Measurements from ENCODE around the gene TMEM121B.

Gene TMEM121B

DNA sequence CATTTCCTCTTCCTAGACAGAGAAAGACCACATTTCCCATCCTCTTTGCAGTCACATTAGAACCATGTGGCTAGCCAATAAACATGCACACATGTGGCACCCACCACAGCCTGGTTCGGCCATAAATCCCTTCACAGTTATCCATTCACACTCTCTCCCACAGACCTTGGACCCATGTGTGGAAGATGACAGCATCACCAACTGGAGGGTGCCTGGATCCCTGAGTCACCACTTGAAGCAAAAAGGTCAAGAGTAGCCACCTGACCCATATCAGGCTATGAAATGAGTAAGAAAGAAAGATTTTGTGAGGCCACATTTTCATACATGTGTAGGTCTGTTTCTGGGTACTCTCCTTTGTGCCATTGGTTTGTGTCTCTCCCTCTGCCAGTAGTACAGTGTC lies 9.0 kb upstream of the TMEM121B start:
- no peak overlapping the region for H3K27ac ChIP-seq
- TF ChIP-seq ZFX (IDR thresholded peaks at IDR 0.05; ENCODE audit: borderline replicate concordance), result no peak
- TF ChIP-seq, protein P1, sequence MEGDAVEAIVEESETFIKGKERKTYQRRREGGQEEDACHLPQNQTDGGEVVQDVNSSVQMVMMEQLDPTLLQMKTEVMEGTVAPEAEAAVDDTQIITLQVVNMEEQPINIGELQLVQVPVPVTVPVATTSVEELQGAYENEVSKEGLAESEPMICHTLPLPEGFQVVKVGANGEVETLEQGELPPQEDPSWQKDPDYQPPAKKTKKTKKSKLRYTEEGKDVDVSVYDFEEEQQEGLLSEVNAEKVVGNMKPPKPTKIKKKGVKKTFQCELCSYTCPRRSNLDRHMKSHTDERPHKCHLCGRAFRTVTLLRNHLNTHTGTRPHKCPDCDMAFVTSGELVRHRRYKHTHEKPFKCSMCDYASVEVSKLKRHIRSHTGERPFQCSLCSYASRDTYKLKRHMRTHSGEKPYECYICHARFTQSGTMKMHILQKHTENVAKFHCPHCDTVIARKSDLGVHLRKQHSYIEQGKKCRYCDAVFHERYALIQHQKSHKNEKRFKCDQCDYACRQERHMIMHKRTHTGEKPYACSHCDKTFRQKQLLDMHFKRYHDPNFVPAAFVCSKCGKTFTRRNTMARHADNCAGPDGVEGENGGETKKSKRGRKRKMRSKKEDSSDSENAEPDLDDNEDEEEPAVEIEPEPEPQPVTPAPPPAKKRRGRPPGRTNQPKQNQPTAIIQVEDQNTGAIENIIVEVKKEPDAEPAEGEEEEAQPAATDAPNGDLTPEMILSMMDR (IDR thresholded peaks at IDR 0.05), result no peak

DNA sequence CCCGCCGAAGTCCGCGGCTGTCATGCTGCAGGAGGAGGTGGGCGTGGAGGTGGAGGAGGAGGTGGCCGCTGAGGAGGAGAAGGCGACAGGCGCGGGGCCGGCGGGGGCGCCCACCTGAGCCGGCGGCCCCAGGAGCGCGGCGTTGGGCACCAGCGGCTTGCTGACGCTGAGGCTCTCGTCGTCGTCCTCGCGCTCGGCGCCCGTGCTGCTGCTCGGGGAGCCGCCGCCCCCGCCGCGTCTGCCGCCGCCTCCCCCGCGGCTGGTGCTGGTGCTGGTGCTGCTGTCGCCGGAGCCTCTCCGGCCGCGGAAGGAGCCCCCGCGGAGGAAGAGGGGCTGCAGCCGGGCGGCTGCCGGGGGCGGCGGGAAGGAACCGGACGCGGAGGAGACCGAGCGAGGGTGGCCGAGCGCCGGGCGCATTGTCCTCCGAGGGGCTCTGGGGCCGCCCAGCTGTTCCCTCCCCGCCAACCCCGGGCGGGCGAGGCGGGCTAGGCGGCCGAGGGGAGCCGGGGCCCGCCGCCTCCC lies 388 bp downstream of the TMEM121B start:
- TF ChIP-seq, protein P1 (IDR thresholded peaks at IDR 0.05), result no peak
- no peak for TF ChIP-seq ZFX (IDR thresholded peaks at IDR 0.05; ENCODE audit: borderline replicate concordance)
- H3K27ac ChIP-seq, result peak overlapping the region; percentile 75

GRCh38 chr22:17120281-17120680 lies 879 bp downstream of the TMEM121B start:
- no peak for TF ChIP-seq ZFX (IDR thresholded peaks at IDR 0.05; ENCODE audit: borderline replicate concordance)
- TF ChIP-seq, protein P1 (IDR thresholded peaks at IDR 0.05), result 0 out of 2 replicates have a peak, but pooled peaks have one; percentile 19
- peak overlapping the region; percentile 75 for H3K27ac ChIP-seq

DNA sequence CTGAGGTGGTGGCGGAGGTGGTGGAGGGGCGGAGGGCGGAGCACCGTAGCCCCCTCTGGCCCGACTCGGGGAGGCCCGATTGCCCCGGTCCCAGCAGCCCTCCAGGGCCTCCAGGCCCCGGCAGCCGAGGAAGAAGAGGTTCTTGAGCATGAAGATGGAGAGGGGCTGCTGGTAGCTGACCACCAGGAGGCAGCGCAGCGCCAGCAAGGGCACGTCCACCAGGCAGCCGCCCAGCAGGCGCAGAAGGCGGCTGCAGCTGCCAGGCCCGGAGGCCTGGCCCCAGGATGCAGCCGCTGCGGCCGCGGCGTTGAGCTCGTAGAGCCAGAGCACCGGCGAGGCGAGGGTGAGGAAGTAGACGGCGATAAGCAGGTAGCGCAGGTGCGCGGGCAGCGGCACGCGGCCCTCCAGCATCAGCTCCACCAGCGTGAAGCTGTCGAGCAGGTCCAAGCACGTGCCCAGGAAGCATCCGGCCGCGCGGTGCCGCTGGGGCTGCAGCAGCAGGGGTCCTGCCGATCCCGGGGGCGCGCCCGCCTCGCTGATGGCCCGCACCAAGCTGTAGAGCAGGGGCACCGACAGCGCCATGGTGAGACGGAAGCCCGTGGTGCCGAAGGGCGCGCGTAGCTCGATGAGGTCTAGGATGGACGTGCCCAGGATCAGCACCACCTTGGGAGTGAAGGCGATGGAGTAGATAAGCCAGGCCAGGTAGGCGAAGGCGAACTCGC lies 1.5 kb downstream of the TMEM121B start:
- TF ChIP-seq, protein P1 (IDR thresholded peaks at IDR 0.05), result peak; percentile 59
- no peak for TF ChIP-seq ZFX (IDR thresholded peaks at IDR 0.05; ENCODE audit: borderline replicate concordance)
- H3K27ac ChIP-seq, result no peak overlapping the region

GRCh38 chr22:17118342-17118741 lies 2.8 kb downstream of the TMEM121B start:
- TF ChIP-seq, protein P1 (IDR thresholded peaks at IDR 0.05), result no peak
- TF ChIP-seq ZFX (IDR thresholded peaks at IDR 0.05; ENCODE audit: borderline replicate concordance), result no peak
- H3K27ac ChIP-seq, result no peak overlapping the region

- TF ChIP-seq, protein P1 (IDR thresholded peaks at IDR 0.05), result no peak
- no peak for TF ChIP-seq ZFX (IDR thresholded peaks at IDR 0.05; ENCODE audit: borderline replicate concordance)
- H3K27ac ChIP-seq, result peak overlapping the region; percentile 41; the same call in 1 of the 2 replicates
Observed at GRCh38 chr22:17117890-17118289, 3.3 kb downstream of the TMEM121B start.

GRCh38 chr22:17117400-17117799 lies 3.8 kb downstream of the TMEM121B start:
- peak overlapping the region; percentile 41; the same call in 1 of the 2 replicates for H3K27ac ChIP-seq
- no peak for TF ChIP-seq ZFX (IDR thresholded peaks at IDR 0.05; ENCODE audit: borderline replicate concordance)
- TF ChIP-seq, protein P1 (IDR thresholded peaks at IDR 0.05), result no peak
